NCI-H526 (cell line): Measurements from ENCODE around the gene WFDC11.

Experiments
- DNase-seq, 2 experiments: peaks; one replicate each; lab custom pipeline; 2025; lab: John Stamatoyannopoulos, UW

Gene WFDC11

DNA sequence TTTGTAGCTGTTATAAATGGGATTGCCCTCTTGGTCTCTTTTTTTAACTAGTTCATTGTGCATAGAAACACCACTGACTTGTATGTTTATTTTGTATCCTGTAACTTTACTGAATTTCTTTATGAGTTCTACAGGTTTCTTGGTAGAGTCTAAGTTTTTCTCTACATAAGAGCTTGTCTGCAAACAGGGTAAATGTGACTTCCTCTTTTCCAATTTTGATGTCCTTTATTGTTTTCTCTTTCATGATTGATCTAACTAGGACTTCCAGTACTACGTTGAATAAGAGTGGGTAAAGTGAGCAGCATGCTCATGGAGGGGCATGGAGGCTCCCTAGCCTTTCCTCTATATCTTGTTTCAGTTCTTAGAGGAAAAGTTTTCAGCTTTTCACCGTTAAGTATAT, 43.5 kb downstream of the WFDC11 start:
- no peak for DNase-seq

GRCh38 chr20:45621593-45621992, 48.4 kb downstream of the WFDC11 start:
- peak; percentile 12 to 38 for DNase-seq

- DNase-seq = no peak
Measured at GRCh38 chr20:45617591-45617990, 52.4 kb downstream of the WFDC11 start.

DNA sequence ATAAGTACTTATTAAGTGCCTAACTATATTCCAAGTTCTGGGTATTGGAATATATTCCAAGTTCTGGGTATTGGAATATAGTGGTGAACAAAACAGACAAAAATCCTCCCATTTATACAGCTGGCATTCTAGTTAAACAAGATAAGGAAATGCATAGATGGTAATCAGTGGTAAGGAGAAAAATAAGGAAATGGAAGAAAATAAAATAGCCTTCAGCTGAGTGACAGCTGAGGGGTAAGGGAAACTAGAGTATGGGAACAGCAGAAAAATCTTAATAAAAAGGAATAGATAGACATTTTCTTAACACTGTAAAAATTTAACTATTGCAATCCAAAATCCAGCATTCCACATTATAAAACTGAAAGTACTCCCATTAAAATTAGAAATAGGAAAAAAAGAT, 57.7 kb downstream of the WFDC11 start:
- DNase-seq = no peak

- no peak for DNase-seq
Measured at GRCh38 chr20:45611054-45611453, 59.0 kb downstream of the WFDC11 start.

DNA sequence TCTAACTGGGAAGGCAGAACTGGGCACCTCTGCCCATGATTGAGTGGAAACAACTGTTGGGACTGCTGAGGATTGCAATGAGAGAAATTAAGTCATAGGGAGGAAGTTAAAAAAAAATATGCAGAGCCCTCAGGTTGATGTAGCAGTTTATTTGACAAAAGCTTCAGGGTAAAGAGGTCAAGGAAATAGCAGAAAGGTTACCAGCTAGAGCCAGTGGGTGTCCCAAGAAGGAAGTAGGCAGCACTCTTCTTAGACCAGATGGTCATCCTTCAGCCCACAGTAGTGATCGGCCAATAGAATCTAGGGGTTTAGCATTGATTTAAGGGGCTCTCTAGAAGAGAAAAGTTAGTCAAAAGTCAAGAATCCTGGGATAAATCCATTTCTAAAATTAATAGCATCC, 62.2 kb downstream of the WFDC11 start:
- DNase-seq = no peak
